Measurements from ENCODE around the gene SLC35G4. TPM values are rescaled to one million over a fixed set of nuclear protein-coding genes. Genes with fewer than 3 reads are reported as not detected.
"Not testable (repeated sequence)": the region's sequence is repeated elsewhere in the genome, so short reads cannot be mapped to it uniquely, and the experiment has no call there.

Gene SLC35G4
- total and polyA plus RNA-seq, 2 experiments from 2014 or later = not detected

- Histone ChIP-seq H3K4me1 (ENCODE audit: insufficient read depth) (no peaks in the 10 kb centered on the region), H3K9me2 (ENCODE audit: insufficient read depth) (no peaks in the 10 kb centered on the region), H3K4me3 (no peak overlapping the region), H3K36me3 (ENCODE audit: low read depth) (no peaks in the 10 kb centered on the region), H4K20me1 (ENCODE audit: insufficient read depth) (no peaks in the 10 kb centered on the region), H3K9ac (no peak overlapping the region), H3F3A (ENCODE audit: insufficient read depth) (no peaks in the 10 kb centered on the region), H3K27me3 (replicated peaks; ENCODE audit: insufficient read depth) (no peaks in the 10 kb centered on the region; the same call in none of the 2 replicates), H3K27ac (no peak overlapping the region), H3K9me3 (ENCODE audit: low read depth) (no peaks in the 10 kb centered on the region), H2AFZ (no peak overlapping the region), H3K4me2 (ENCODE audit: unreplicated experiment) (no peak overlapping the region), H3K79me2 (ENCODE audit: insufficient read depth) (no peaks in the 10 kb centered on the region)
- 36 to 38% methylated on average over 3 of the region's 3 CpGs for WGBS, 2 experiments (ENCODE audit: low coverage in 1 of 2, low lambda C conversion rate in 2 of 2, missing lambda C conversion rate in 2 of 2)
- no peak for DNase-seq
- TF ChIP-seq EZH2phosphoT487 (IDR thresholded peaks at IDR 0.05; ENCODE audit: insufficient read depth, low read depth) (no peak), EZH2 (IDR thresholded peaks at IDR 0.05; ENCODE audit: insufficient read depth, poor library complexity, severe bottlenecking) (no peak)
- in situ Hi-C loops (cut with MboI) = no loop called here
Measured at GRCh38 chr18:11591957-11592356, 17.4 kb upstream of the SLC35G4 start.

- H2AFZ ChIP-seq = no peak overlapping the region
- no peaks in the 10 kb centered on the region for H3K4me1 ChIP-seq (ENCODE audit: insufficient read depth)
- in situ Hi-C loops (cut with MboI) = no loop called here
- no peak overlapping the region for H3K27ac ChIP-seq
- H3K9me2 ChIP-seq (ENCODE audit: insufficient read depth) = no peaks in the 10 kb centered on the region
- no peak for DNase-seq
- H3K79me2 ChIP-seq (ENCODE audit: insufficient read depth) = no peaks in the 10 kb centered on the region
- peaks cover 9% of the 10 kb centered on the region; the same call in 1 of the 2 replicates for H3K27me3 ChIP-seq (replicated peaks; ENCODE audit: insufficient read depth)
- H4K20me1 ChIP-seq (ENCODE audit: insufficient read depth) = no peaks in the 10 kb centered on the region
- H3K4me2 ChIP-seq (ENCODE audit: unreplicated experiment) = no peak overlapping the region
- no peaks in the 10 kb centered on the region for H3K36me3 ChIP-seq (ENCODE audit: low read depth)
- TF ChIP-seq EZH2 (IDR thresholded peaks at IDR 0.05; ENCODE audit: insufficient read depth, poor library complexity, severe bottlenecking) (no peak), EZH2phosphoT487 (IDR thresholded peaks at IDR 0.05; ENCODE audit: insufficient read depth, low read depth) (no peak)
- 35 to 45% methylated on average over 3 of the region's 3 CpGs for WGBS, 2 experiments (ENCODE audit: low coverage in 1 of 2, low lambda C conversion rate in 2 of 2, missing lambda C conversion rate in 2 of 2)
- no peak overlapping the region for H3K4me3 ChIP-seq
- H3K9me3 ChIP-seq (ENCODE audit: low read depth) = no peaks in the 10 kb centered on the region
- H3K9ac ChIP-seq = no peak overlapping the region
- H3F3A ChIP-seq (ENCODE audit: insufficient read depth) = no peaks in the 10 kb centered on the region
Measured at GRCh38 chr18:11600321-11600720, 9.1 kb upstream of the SLC35G4 start.

DNA sequence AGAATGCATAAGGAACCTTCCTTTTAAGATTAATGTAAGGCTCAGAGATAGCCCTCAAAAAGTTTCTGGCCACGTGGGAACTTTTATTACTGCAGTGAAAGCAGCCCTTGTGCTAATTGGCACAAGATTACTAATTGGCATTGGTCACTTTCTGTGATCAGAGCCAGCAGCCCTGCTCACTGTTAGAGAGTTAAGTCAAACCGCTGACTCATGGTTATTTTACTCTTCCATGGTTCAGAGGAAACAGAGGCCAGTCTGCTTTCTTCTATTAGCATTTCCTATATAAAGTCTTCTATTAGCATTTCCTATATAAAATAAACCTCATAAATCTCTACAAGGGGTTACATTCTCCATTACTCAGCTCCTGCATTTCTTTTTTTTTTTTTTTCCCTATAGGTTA is 1.5 kb upstream of the SLC35G4 start:
- peaks cover 12% of the 10 kb centered on the region for H3K27me3 ChIP-seq (replicated peaks; ENCODE audit: insufficient read depth)
- H3F3A ChIP-seq (ENCODE audit: insufficient read depth) = no peaks in the 10 kb centered on the region
- H3K9ac ChIP-seq = no peak overlapping the region
- no peaks in the 10 kb centered on the region for H3K36me3 ChIP-seq (ENCODE audit: low read depth)
- in situ Hi-C loops (cut with MboI) = no loop called here
- no peak overlapping the region for H2AFZ ChIP-seq
- TF ChIP-seq EZH2phosphoT487 (IDR thresholded peaks at IDR 0.05; ENCODE audit: insufficient read depth, low read depth) (no peak), EZH2 (IDR thresholded peaks at IDR 0.05; ENCODE audit: insufficient read depth, poor library complexity, severe bottlenecking) (no peak)
- DNase-seq = peak; percentile 8
- no peaks in the 10 kb centered on the region for H3K4me1 ChIP-seq (ENCODE audit: insufficient read depth)
- H3K27ac ChIP-seq = no peak overlapping the region
- no peaks in the 10 kb centered on the region for H3K79me2 ChIP-seq (ENCODE audit: insufficient read depth)
- H4K20me1 ChIP-seq (ENCODE audit: insufficient read depth) = no peaks in the 10 kb centered on the region
- no peaks in the 10 kb centered on the region for H3K9me3 ChIP-seq (ENCODE audit: low read depth)
- WGBS, 2 experiments (ENCODE audit: low coverage in 1 of 2, low lambda C conversion rate in 2 of 2, missing lambda C conversion rate in 2 of 2) = 0 to 6% methylated on average over 2 of the region's 2 CpGs
- H3K9me2 ChIP-seq (ENCODE audit: insufficient read depth) = no peaks in the 10 kb centered on the region
- H3K4me2 ChIP-seq (ENCODE audit: unreplicated experiment) = no peak overlapping the region
- no peak overlapping the region for H3K4me3 ChIP-seq

DNA sequence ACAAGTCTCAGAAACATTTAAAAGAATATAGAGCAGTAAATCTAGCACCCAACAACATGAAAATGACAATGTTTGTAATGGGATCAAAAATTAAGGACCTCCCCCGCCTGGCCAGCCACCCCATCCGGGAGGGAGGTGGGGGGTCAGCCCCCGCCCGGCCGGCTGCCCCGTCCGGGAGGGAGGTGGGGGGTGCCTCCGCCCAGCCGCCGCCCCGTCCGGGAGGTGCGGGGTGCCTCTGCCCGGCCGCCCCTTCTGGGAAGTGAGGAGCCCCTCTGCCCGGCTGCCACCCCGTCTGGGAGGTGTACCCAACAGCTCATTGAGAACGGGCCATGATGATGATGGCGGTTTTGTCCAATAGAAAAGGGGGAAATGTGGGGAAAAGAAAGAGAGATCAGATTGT is 778 bp upstream of the SLC35G4 start:
- H3K27me3 ChIP-seq (replicated peaks; ENCODE audit: insufficient read depth) = peaks cover 12% of the 10 kb centered on the region
- H3K27ac ChIP-seq; in situ Hi-C loops (cut with MboI); H3F3A ChIP-seq (ENCODE audit: insufficient read depth); H3K9ac ChIP-seq; H4K20me1 ChIP-seq (ENCODE audit: insufficient read depth); H3K4me1 ChIP-seq (ENCODE audit: insufficient read depth); H3K79me2 ChIP-seq (ENCODE audit: insufficient read depth); H3K9me2 ChIP-seq (ENCODE audit: insufficient read depth); DNase-seq; H2AFZ ChIP-seq; H3K9me3 ChIP-seq (ENCODE audit: low read depth); H3K4me2 ChIP-seq (ENCODE audit: unreplicated experiment); H3K36me3 ChIP-seq (ENCODE audit: low read depth); H3K4me3 ChIP-seq: not testable (repeated sequence)
- WGBS, 2 experiments (ENCODE audit: low coverage in 1 of 2, low lambda C conversion rate in 2 of 2, missing lambda C conversion rate in 2 of 2) = 53 to 100% methylated on average over 1 to 12 of the region's 19 CpGs

GRCh38 chr18:11613073-11613472 is 3.7 kb downstream of the SLC35G4 start:
- WGBS, 2 experiments (ENCODE audit: low coverage in 1 of 2, low lambda C conversion rate in 2 of 2, missing lambda C conversion rate in 2 of 2) = 79 to 88% methylated on average over 9 to 17 of the region's 18 CpGs
- in situ Hi-C loops (cut with MboI); H3K4me1 ChIP-seq (ENCODE audit: insufficient read depth); H3K9ac ChIP-seq; H3K79me2 ChIP-seq (ENCODE audit: insufficient read depth); H2AFZ ChIP-seq; H3K4me3 ChIP-seq; H3K9me3 ChIP-seq (ENCODE audit: low read depth); H3K36me3 ChIP-seq (ENCODE audit: low read depth); H3K9me2 ChIP-seq (ENCODE audit: insufficient read depth); H3K27ac ChIP-seq; H3F3A ChIP-seq (ENCODE audit: insufficient read depth); H3K27me3 ChIP-seq (replicated peaks; ENCODE audit: insufficient read depth); DNase-seq; H4K20me1 ChIP-seq (ENCODE audit: insufficient read depth); H3K4me2 ChIP-seq (ENCODE audit: unreplicated experiment): not testable (repeated sequence)

DNA sequence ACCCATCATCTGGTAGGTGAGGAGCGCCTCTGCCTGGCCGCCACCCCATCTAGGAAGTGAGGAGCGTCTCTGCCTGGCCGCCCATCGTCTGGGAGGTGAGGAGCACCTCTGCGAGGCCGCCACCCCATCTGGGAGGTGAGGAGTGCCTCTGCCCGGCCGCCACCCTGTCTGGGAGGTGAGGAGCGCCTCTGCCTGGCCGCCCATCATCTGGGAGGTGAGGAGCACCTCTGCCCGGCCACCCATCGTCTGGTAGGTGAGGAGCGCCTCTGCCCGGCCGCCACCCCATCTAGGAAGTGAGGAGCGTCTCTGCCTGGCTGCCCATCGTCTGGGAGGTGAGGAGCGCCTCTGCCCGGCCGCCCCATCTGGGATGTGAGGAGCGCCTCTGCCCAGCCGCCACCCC is 4.2 kb downstream of the SLC35G4 start:
- H3K9me2 ChIP-seq (ENCODE audit: insufficient read depth); H3K27me3 ChIP-seq (replicated peaks; ENCODE audit: insufficient read depth); H2AFZ ChIP-seq; in situ Hi-C loops (cut with MboI); H3K9me3 ChIP-seq (ENCODE audit: low read depth); H3F3A ChIP-seq (ENCODE audit: insufficient read depth); H4K20me1 ChIP-seq (ENCODE audit: insufficient read depth); H3K9ac ChIP-seq; H3K4me3 ChIP-seq; H3K79me2 ChIP-seq (ENCODE audit: insufficient read depth); H3K4me2 ChIP-seq (ENCODE audit: unreplicated experiment); H3K4me1 ChIP-seq (ENCODE audit: insufficient read depth); H3K36me3 ChIP-seq (ENCODE audit: low read depth); H3K27ac ChIP-seq; DNase-seq: not testable (repeated sequence)
- WGBS, 2 experiments (ENCODE audit: low coverage in 1 of 2, low lambda C conversion rate in 2 of 2, missing lambda C conversion rate in 2 of 2) = 62% methylated on average over 20 of the region's 23 CpGs; no CpG with 5 or more reads in 1 of the 2 experiments

DNA sequence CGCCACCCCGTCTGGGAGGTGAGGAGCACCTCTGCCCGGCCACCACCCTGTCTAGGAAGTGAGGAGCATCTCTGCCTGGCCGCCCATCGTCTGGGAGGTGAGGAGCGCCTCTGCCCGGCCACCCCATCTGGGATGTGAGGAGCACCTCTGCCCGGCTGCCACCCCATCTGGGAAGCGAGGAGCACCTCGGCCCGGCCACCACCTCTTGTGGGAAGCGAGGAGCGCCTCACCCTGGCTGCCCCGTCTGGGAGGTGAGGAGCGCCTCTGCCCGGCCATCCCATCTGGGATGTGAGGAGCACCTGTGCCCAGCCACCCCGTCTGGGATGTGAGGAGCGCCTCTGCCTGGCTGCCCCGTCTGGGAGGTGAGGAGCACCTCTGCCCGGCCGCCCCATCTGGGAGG is 4.6 kb downstream of the SLC35G4 start:
- in situ Hi-C loops (cut with MboI); H3K9ac ChIP-seq; H4K20me1 ChIP-seq (ENCODE audit: insufficient read depth); H3K27me3 ChIP-seq (replicated peaks; ENCODE audit: insufficient read depth); H3K9me3 ChIP-seq (ENCODE audit: low read depth); H3K9me2 ChIP-seq (ENCODE audit: insufficient read depth); H3K79me2 ChIP-seq (ENCODE audit: insufficient read depth); H3K4me1 ChIP-seq (ENCODE audit: insufficient read depth); H3K36me3 ChIP-seq (ENCODE audit: low read depth); H2AFZ ChIP-seq; H3K4me2 ChIP-seq (ENCODE audit: unreplicated experiment); H3K4me3 ChIP-seq; DNase-seq; H3F3A ChIP-seq (ENCODE audit: insufficient read depth); H3K27ac ChIP-seq: not testable (repeated sequence)
- WGBS, 2 experiments (ENCODE audit: low coverage in 1 of 2, low lambda C conversion rate in 2 of 2, missing lambda C conversion rate in 2 of 2) = 62 to 71% methylated on average over 8 to 21 of the region's 21 CpGs

Measured in GM23248 (cell line).